HG02885 (cell line): ENCODE results near the gene FASTKD2.

Experiments
- ATAC-seq: cut with Tn5 transposase; IDR thresholded peaks from one replicate; pipeline ENCODE4 v1.9.1; 2021; ENCODE audit warnings: mild to moderate bottlenecking; ENCODE audit not compliant: unreplicated experiment, poor library complexity

The FASTKD2 gene

DNA sequence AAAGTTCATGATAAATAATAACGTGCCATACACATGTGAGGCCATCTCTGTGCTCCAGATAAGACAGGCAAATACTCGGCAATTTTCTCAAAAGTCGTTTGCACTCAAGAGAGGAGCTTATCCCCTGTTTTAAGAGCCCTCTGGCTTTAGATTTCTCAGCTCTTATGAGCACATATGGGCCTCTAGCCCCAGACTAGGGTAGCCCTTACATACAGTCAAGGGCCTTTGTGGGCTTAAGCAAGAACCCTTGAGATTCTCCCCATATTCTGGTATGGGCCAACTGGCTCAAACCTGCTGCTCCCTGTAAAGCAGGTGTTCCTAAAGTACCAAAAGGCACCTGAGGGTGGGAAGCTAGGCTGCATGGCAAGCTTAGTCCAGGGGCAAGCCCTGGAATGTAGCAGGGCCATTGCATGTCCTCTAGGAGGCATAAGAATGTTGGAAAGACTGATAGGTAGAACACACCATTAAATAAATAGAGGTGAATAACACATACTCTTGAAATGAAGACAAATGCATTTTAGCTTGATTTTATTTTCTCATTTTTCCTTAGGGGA, 66.1 kb downstream of the FASTKD2 start:
- no peak for ATAC-seq

DNA sequence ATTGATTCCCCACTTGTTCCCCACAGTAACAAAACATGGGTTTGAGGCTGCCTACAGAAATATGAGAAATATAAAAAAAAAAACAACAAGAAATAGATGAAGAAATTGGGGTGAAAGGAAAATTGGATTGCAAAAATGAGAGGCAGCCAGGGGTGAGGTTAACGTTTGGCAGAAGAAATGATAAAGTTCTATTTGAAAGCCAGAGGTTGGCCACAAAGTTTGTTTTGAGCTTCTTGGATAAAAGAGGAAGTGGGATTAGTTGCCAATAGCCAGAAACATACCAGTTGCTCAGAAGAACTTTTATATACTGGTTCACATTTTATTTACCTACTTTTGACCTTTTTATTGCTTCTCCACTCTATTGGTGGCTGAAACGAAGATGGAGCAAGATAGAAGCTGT, 67.5 kb downstream of the FASTKD2 start:
- no peak for ATAC-seq

DNA sequence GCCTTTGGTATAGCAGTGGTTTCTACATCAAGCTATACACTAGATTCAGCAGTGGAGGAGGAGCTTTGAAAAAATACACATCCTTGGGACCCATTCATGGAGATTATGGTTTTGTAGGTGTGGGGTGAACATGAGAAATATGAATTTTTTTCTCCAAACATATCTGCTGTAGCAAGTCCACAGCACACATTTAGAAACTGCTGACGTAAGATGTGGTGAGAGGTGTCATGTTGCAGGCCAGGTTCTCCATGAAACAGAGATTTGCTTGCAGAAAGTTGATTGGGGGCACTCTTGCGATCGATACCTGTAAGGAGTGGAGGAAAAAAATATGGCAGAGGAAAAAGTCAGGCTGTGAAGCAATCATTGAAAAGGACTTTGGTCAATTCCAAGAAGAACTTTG, 67.9 kb downstream of the FASTKD2 start:
- no peak for ATAC-seq

DNA sequence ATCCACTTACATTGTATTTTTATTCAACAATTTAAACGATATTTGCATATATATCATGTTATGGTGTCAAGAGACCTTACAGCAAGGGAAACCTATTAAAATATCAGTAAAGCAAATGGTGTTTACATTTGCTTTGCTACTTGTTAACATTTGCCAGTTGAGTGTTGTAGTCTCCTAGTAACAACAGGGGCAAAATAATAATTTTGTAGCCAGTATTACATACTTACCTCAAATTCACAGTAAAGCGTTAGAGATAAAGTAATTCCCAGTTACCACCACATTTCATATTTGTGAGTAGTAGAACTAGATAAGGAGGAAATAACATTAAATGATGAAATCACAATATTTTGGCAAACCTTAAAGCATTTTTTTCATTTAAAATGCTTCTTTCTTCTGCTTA, 71.3 kb downstream of the FASTKD2 start:
- ATAC-seq = no peak

DNA sequence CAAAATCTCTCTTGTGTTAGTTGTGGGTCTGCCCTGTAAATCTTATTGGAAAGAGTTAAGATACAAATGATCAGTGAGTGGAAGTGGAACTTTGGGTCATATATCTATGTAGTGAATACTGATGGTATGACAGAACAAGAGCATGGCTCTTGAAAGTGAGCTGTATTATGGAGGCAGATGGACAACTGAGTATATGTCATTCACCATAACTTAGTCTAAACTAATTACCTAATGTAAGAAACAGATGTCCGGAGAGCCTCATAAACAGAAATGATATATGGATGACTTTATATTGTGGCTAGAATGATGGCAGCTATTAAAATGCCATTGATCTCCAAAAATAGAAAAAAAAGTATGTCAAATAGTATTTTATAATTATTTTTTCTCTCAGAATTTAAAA, 72.4 kb downstream of the FASTKD2 start:
- ATAC-seq = no peak

DNA sequence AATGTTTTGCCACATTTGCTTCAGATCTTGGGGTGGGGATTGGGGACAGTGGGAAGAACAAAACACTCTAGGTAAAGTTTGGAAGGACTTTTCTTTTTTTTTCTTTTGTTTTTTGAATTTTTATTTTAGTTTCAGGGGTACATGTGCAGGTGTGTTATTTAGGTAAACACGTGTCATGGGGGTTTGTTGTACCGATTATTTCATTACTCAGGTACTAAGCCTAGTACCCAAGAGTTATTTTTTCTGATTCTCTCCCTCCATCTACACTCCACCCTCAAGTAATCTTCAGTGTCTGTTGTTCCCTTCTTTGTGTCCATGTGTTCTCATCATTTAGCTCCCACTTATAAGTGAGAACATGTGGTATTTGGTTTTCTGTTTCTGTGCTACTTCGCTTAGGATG, 73.3 kb downstream of the FASTKD2 start:
- ATAC-seq = no peak

DNA sequence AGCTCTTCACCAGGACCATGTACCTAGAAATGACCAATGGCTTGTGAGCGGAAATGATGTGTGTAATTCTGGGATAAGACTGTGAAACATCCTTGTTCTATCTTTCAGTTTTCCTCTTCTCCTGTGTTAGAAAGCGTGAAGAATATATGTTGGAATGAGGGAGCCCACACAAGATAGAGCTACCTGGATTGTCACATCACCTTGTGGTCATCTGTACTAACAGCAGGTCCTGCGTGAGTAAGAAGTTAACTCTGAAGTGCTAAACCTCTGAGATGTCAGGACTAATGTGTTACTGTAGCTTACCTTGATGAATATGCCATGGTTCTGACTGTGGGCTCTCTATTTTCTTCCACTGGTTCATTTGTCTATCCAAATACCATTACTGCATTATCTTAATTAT, 75.6 kb downstream of the FASTKD2 start:
- ATAC-seq = no peak
